Tibial nerve (tissue), 4 donors: ENCODE data around the gene BCKDHA.

Source experiments
- CTCF ChIP-seq, 5 experiments: fragments of 200-600 bp in 3 of 5; fragments of 450-650 bp in 2 of 5; sonication (generic) in 3 of 5; IDR thresholded peaks; one replicate each; pipeline ENCODE4 v1.5.1; 2016 to 2019; ENCODE audit warnings: antibody characterized with exemption in 5 of 5, mild to moderate bottlenecking in 3 of 5, moderate library complexity in 2 of 5
- EP300 ChIP-seq, 2 donors: sonication (generic); formaldehyde crosslinking; IDR thresholded peaks; one replicate each; pipeline ENCODE4 v1.6.1; 2017; ENCODE audit warnings: antibody characterized with exemption in 2 of 2, mild to moderate bottlenecking in 1 of 2

DNA sequence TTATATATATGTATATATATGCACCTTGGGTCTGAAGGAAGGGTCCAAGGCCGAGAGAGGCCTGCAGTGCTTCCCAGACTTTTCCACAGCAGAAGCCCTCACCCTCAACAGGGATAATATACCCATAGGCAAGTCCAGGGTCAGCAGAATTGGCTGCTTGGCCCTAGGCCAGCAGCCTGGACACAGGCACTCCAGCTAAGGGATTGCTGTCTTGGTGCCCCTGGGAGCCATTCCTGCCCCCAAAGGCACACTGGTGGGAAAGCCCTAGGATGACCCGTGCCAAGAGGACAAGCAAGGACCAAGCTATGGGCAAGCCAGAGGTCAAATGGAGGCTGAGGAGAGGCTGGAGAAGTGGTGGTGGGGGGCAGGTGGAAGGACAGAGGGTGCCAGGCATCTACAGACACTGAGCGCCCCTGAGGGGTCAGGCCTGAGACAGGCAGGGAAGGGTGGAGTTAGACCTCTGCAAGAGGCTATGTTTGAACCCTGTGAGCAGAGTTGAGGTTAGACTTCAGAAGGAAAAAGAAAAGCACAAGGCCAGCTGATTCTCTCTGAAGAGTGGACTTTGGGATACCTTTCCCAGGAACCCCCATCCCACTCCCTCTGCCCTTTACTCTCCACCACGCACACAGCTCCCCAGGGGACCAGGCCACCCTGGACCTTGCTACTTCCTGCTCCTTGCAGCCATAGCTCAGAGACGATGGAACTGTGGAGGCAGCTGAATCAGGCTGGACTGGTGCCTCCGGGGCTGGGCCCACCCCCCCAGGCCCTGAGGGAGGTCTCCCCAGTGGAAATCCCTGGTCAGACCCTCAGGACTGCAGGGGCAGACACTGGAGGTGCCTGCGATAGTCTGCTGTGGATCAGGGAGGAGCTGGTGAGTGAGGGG, 45.1 kb downstream of the BCKDHA start, which contains the start of gene ERICH4:
- TF ChIP-seq CTCF (IDR thresholded peaks at IDR 0.05) (no peak), EP300 (IDR thresholded peaks at IDR 0.05) (no peak)
